Daoy (cell line): Measurements from ENCODE around the gene MNAT1. TPM values are rescaled to one million over a fixed set of nuclear protein-coding genes. Genes with fewer than 3 reads are reported as not detected.
"Not testable (repeated sequence)": the region's sequence is repeated elsewhere in the genome, so short reads cannot be mapped to it uniquely, and the experiment has no call there.

Experiments
- DNase-seq: peaks from one replicate; pipeline ENCODE4 v3.0.0-alpha.2; 2015; ENCODE audit warnings: low read depth
- total RNA-seq: library from RNA; depleted of rRNA; stranded (reverse); fragments of >200 nt; shearing (Covaris generic); gene quantifications from 2 replicates; pipeline ENCODE4 v1.2.3, GENCODE V29; 2014

The MNAT1 gene
- total RNA-seq, 1 experiment from 2014 or later, result 91.6 TPM

DNA sequence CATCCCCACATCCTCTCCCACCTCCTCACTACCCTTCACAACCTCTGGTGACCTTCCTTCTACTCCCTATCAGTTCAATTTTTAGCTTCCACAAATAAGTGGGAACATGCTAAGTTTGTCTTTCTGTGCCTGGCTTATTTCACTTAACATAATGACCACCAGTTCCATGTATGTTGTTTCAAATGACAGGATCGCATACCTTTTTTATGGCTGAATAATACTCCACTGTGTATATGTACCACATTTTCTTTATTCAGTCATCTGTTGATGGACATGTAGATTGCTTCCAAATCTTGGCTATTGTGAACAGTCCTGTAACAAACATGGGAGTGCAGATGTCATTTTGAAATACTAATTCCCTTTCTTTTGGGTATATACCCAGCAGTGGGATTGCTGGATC is 147.7 kb downstream of the MNAT1 start:
- no peak for DNase-seq

DNA sequence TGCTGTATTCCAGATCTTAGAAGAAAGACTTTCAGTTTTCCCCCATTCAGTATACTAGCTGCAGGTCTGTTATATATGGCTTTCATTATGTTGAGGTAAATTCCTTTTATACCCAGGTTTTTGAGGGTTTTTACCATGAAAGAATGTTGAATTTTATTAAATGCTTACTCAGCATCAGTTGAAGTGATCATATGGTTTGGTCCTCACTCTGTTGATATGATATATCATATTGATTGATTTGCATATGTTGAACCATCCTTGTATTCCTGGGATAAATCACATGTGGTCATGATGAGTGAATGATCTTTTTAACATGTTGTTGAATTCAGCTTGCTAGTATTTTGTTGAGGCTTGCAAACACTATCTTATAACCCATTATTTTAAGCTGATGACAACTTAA is 149.6 kb downstream of the MNAT1 start:
- DNase-seq, result no peak

DNA sequence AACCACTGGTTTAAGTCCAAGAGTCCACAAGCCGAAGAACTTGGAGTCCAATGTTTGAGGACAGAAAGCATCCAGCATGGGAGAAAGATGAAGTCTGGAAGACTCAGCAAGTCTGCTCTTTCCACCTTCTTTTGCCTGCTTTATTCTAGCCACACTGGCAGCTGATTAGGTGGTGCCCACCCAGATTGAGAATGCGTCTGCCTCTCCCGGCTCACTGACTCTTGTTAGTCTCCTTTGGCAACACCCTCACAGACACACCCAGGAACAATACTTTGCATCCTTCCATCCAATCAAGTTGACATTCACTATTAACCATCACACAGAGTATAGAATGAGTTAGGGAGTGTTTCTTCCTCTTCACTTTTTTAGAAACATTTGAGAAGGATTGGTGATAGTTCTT is 156.1 kb downstream of the MNAT1 start:
- not testable (repeated sequence) for DNase-seq

DNA sequence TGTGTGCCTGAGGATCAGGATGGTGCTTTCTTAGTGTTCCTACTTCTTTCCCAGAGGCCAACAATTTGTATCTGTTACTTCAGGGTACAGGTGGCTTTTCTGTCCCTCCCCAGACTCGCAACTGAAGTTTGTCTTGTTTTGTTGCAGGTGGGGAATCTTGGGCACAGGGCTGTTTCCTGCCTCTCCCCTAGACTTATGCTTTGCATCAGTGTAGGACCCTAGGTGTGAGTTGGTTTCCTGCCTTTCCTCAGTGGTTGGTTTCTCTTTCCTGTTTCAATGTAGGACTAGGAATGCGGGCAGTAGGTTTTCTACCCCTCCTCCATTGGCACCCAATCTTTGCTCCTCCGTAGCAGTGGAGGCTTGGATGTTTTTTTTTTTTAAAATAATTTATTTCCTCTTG is 159.3 kb downstream of the MNAT1 start:
- no peak for DNase-seq

DNA sequence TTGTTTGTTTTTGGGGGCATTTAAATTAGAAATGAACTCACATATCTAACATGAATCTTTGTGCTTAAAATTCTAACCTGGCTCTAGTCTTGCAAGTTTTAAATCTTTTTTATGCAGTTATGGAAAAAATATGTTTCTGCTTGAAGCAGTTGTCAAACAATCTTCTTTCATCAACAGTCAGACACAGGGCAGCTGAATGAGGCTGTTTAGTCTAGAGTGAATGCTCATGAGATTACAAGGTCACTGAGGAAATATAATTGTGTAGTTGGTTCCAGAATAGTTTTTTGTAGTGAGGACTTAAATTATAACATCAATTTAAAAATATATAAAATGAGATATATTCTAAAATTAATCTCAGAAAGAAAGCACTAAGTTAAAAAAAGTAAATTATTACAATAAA is 169.8 kb downstream of the MNAT1 start:
- DNase-seq, result no peak

DNA sequence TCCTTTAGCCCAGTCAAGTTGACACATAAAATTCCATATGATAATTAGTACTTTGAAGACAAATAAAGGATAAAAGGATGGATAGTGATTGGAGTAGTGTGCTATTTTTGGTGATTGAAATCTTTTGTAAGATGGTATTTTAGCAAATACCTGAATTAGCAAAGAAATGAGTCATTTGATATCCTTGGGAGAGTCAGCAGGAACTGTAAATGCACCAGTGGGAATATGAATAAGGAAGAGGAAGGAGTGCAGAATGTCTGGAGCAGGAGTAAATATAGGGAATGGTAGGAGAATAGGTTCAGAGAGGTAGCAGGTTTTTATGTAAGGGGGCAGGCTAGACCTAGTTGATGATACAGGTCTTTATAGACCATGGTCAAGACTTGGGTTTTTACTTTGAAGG is 171.4 kb downstream of the MNAT1 start:
- no peak for DNase-seq

DNA sequence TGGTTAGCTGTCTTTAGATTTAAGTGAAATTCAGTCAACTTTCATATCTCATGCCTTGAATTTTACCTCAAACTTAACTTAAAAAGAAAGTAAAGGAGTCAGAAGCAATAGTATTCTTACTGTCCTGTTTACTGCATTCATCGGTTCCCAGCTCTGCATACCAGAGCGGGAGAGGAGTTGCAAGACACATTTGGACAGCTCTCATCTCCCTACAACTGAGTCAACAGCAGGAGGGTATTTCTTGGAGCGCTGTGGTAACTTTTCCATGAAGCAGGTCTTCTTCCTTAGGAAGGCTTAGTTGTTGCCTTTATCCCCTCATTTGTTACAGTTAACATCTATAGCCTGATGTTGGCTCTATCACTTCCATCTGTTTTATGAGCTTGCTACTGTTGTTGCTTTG is 181.2 kb downstream of the MNAT1 start:
- no peak for DNase-seq

DNA sequence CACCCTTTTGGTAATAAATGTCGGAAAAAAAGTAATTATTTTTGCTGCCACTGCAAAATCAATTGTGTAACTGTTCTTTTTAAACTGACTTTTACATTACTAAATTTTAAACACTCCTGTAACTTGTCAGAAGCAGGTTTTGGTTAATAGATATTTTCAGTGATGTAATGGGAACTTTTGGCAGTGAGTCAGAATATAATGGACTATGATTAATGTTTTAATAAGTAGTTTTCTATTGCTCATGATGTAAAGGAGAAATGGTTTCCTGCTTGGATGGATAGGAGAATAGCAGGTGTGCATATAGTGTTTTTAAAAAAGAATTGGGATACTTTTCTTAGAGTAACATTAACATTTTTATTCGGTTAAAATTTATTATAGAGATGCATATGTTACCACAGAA is 187.5 kb downstream of the MNAT1 start:
- peak; percentile 26 for DNase-seq

DNA sequence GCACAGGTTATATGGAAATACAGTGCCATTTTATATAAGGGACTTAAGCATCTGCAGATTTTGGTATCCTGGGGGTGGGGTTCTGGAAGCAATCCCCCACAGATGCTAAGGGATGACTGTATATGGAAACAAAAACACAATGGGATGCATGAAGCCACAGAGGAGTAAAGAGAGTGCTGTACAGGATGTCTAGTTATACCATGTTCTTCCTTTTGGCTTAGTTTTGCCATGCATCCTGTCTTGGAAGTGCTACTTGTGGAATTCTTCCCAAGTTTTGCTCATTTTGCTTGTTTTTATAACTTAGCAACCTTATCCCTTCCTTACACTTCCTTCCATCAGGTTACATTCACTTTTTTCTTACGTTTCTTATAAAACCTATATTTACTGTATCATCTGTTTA is 190.7 kb downstream of the MNAT1 start:
- DNase-seq, result no peak

DNA sequence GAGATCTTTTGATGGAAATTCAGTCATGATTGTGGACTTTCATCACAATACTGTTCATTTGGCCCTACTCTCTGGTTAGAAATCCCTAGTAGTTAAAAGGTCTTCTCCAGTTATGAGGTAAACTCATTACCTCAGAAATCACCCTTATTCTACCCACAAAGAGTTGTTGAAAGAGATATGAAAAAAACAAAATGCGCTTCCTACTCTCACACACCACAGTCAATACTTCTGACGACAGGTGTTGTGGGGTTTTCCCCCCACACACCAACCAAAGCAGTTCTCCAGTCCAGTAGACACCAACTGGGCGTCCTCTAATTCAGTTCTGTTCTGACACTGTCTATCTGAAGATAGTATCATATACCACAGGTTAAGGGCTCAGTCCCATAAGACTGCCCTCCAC is 191.4 kb downstream of the MNAT1 start:
- no peak for DNase-seq

DNA sequence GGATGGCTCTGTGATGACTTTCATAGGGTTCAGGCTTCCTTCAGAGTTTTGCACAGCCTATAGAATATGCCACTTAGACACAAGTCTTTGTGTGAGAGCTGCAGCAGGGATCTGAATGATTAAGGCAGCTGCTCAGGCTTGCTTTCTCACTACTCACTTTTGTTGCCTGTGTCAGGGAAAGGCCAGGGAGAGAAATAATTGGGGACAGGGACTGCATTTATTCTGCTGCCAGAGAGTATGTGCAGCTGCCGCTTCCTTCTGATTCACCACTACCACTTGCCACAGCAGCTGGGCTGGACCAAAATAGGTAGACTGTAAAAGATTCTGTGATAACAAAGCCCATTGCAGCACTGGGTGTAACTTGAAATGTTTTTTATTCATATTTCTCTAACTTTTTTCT is 196.7 kb downstream of the MNAT1 start:
- no peak for DNase-seq

DNA sequence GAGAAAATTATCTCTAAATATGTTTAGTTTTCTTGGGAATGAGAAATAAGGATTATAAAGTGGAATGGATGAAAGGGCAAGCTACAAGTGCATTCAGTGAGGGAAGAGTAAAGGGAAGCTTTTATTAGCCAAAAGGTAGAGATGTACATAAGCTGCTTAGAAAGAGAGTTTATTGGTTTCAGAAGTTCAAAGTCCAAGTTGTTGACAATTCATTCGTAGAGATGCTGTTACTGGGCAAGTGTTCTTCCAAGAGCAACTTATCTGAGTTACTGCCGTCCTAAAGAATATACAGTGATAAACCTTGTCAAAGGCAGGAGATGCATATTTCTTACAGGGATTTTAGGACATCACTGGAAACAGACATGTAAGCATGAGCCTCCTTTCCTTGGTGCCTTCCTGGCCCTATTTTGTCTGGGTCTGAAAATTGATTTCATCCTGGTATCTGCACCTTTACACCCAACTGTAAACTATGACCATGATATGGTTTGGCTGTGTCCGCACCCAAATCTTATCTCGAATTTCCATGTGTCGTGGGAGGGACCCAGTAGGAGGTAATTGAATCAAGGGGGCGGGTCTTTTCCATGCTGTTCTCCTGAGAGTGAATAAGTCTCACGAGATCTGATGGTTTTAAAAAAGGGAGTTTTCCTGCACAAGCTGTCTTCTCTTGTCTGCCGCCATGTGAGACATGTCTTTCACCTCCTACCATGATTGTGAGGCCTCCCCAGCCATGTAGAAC is 199.5 kb downstream of the MNAT1 start:
- no peak for DNase-seq

DNA sequence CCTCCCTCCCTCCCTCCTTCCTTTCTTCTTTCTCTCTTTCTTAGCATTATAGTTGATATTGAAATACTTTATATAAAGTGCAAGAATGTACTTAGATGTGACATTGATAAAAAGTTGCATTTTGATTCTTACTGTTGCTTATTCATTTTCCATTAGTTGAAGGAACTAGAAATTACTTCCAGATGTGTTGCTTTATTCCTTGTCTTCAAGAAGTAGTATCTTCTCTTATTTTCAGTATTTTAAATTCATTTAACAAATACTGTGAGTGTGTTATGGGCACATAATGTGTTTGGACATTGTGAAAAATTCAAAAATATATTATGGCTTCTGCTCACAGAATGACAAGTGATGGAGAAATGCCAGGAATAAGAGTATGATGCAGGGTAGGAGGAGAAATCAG is 200.8 kb downstream of the MNAT1 start:
- no peak for DNase-seq

DNA sequence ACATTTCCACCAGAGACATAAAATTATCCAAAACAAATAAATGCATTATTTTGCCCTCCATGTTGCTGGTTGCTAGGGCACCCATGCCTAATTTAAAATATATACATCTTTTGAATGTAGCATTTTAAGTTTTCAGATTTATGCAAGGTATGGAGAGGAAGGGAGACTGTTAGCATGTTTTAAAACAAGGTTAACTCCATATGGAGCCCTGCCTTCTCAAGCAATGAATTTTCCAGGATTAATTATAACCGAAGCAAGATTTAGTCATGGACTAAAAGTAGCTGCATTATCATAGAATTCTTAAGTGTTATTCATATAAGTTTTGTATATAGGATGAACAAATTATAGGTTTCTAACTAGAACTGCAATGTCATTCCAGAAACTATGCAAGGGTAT is 209.1 kb downstream of the MNAT1 start:
- DNase-seq, result no peak

DNA sequence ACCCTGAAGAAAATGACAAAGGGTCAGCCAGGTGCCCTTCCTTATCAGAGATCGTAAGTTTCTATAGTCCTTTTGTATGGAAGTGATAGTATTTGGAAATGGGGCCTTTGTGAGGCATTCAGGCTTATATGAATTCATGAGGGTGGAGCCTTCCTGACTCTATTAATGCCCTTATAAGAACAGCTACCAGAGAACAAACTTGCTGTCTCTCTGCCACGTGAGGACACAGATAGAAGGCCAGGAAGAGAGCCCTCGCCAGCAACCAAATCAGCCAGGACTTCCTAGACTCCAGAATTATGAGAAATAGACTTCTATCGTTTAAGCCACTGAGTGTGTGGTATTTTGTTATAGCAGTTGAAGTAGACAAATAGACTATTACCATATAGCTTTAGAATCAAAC is 209.6 kb downstream of the MNAT1 start:
- DNase-seq, result no peak

DNA sequence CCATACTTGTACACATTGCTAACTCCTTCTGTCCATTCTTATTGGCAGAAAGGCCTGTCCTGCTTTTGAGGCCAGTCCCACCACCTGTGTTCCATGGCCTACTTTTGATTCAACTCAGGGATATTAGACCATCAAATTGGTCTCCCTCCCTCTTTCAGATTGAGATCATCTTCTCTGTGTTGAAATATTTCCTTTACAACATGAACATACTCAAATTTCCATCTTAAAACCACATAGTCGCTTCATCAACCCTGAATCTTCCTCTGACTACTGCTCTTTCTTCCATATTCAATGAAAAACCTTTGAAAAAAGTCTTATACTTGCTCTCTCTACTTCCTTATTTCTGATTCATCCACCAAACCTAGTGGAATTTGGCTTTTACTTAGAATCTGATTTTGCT is 211.4 kb downstream of the MNAT1 start:
- no peak for DNase-seq

DNA sequence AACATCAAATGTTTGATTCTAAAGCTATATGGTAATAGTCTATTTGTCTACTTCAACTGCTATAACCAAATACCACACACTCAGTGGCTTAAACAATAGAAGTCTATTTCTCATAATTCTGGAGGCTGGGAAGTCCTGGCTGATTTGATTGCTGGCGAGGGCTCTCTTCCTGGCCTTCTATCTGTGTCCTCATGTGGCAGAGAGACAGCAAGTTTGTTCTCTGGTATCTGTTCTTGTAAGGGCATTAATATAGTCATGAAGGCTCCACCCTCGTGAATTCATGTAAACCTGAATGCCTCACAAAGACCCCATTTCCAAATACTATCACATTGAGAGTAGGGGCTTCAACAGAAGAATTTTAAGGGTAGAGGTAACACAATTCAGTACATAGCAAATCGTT is 212.2 kb downstream of the MNAT1 start:
- no peak for DNase-seq

DNA sequence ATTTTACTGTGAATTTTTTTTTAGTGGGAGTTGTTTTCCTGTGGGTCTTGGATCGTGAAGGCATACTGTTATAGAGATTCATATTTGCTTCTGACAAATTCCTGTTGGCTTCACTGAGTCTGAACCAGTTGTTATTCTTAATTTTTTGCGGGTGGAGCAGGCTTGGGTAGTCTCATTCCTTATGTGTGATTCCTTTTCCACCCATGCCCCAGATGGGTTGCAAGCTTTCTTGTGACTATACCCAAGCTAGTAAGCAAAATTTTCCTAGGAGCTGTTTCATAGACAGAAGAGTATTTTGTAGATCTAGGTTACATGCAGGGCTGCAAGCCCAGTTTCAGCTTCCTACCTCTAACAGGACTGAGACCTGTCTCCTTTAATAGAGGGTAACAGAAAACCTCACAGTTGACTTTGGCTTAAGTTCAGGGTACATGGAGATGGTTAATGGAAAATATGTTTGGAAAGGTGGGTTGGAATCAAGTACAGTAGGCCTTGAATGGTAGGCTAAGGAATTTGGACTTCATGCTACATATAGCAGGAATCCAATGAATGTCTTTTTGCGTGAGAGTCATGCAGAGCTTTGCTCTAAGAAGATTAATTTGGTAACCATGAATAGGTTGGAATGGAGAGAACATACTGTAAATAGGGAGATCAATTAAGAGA is 217.3 kb downstream of the MNAT1 start:
- no peak for DNase-seq

DNA sequence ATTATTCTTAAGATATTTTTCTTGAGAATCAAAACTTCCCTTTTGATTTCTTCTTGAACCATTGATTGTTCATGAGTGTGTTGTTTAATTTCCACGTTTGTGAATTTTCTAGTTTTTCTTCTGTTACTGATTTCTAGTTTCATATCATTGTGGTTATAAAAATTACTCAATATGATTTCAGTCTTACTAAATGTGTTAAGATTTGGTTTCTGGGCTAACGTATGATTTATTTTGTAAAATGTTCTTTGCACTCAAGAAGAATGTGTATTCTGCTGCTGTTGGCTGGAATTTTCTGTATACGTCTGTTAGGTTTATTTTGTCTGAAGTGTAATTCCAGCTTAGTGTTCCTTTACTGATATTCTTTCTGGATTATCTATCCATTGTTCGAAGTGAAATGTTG is 221.6 kb downstream of the MNAT1 start:
- no peak for DNase-seq

DNA sequence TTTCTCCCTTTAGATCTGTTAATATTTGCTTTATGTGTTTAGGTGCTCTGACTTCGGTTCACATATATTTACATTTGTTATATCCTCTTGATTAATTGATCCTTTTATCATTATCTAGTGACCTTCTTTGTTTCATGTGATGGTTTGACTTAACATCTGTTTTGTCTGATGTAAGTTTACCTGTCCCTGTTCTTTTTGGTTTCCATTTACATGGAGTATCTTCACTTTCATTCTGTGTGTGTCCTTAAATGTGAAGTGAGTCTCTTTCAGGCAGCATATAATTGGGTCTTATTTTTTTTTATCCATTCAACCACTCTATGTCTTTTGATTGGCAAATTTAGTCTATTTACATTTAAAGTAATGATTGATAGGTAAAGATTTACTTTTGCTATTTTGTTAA is 222.1 kb downstream of the MNAT1 start:
- no peak for DNase-seq

DNA sequence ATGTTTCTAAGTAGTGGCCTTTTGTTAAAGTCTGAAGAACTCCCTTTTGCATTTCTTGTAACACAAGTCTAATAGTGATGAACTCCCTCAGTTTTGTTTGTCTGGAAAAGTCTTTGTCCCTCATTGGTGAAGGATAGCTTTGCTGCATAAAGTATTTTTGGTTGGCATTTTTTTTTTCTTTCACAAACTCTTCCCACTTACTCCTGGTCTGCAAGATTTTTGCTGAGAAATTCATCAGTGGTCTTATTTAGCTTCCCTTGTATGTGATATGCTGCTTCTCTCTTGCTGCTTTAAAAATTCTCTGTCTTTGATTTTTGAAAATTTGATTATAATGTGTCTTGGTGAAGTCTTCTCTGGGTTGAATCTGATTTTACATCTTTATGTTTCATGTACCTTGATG is 223.6 kb downstream of the MNAT1 start:
- DNase-seq, result no peak

DNA sequence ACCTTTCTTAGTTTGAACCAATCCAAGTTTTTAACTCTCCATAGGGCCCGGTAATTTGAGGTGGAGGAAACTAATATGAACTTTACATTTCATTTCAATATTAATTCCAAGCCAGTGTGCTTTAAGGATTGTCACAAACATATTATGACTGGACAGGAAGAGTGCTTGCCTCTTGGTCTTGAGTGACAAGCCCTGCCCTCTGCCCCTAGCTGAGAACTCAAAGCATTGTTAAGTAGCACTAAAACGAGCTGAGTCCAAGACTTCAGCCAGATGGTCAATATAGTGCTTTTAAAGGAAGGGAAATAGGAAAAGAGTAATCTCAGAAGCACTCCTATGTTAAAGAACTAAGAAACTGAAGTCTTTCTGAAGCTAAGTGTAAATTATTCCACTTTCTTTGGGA is 229.2 kb downstream of the MNAT1 start:
- no peak for DNase-seq

DNA sequence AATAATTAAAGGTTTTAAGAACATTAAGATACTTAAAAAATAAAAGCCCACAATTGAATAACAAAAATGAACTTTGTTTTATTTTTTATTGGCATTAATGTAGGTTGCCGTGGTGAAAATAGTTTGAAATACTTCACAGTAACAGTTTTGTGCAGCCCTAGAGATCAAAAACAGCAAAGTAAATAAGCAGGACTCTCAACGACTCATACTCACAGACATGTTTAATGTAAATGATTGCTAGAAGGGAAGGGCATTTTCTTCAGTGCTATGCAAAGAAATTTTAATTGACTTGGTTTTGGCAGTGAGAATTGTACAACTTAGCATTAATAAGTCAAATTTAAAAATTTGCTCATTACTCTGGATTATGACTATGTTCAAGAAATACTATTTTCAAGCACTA is 230.3 kb downstream of the MNAT1 start:
- DNase-seq, result no peak

DNA sequence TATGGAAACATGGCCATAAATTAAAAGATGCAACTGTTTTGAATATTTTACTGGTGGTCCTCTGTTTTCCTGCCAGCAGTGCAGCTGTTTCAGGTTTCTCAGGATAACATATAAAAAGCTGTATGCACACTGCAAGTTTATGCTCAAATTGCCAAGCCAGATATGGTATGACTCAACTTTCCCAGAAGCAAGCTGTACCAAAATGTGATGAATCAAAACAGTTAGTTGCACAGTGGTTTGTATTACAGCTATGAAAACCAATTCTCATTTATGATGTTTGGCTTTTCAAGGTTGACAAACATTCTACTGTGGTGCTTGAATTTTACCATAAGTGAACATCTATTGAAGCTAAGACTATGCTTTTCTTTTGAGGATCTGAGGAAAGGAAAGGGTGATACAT is 230.8 kb downstream of the MNAT1 start:
- DNase-seq, result peak; percentile 12
